Mucosa of rectum (tissue), 2 donors: ENCODE results near the gene CNTROB.

ENCODE experiments used
- H3K27ac ChIP-seq, 2 donors: one replicate each; pipeline ENCODE4 v1.7.0; 2013; ENCODE audit warnings: inconsistent platforms in 2 of 2, low read depth in 2 of 2, low read length in 2 of 2
- H3K27me3 ChIP-seq, 2 donors: one replicate each; pipeline ENCODE4 v1.7.0; 2013; ENCODE audit warnings: low read length in 2 of 2; ENCODE audit not compliant: control insufficient read depth in 2 of 2, insufficient read depth in 2 of 2
- H3K36me3 ChIP-seq, 2 donors: one replicate each; pipeline ENCODE4 v1.7.0; 2013; ENCODE audit warnings: low read length in 2 of 2; ENCODE audit not compliant: control insufficient read depth in 2 of 2, insufficient read depth in 2 of 2
- H3K4me1 ChIP-seq, 2 donors: one replicate each; pipeline ENCODE4 v1.7.0; 2013; ENCODE audit warnings: low read length in 2 of 2, mild to moderate bottlenecking in 1 of 2; ENCODE audit not compliant: control insufficient read depth in 2 of 2, insufficient read depth in 2 of 2
- H3K4me3 ChIP-seq, 2 donors: one replicate each; pipeline ENCODE4 v1.7.0; 2013; ENCODE audit warnings: low read length in 2 of 2
- H3K9ac ChIP-seq, 2 donors: one replicate each; pipeline ENCODE4 v1.7.0; 2013; ENCODE audit warnings: low read length in 2 of 2, low read depth in 1 of 2, mild to moderate bottlenecking in 1 of 2
- H3K9me3 ChIP-seq, 2 donors: one replicate each; pipeline ENCODE4 v1.7.0; 2013; ENCODE audit warnings: low read length in 2 of 2; ENCODE audit not compliant: control insufficient read depth in 2 of 2
- donor health status: healthy.
- donor health status: Normal muscosa, but diverticular disease.

CNTROB gene

GRCh38 chr17:7959503-7960253, 27.7 kb downstream of the CNTROB start:
- no peaks in the 10 kb centered on the region for H3K4me1 ChIP-seq
- peaks cover 0 to 3% of the 10 kb centered on the region in 2 donors for H3K27me3 ChIP-seq
- H3K9me3 ChIP-seq = no peaks in the 10 kb centered on the region
- no peaks in the 10 kb centered on the region for H3K36me3 ChIP-seq
- H3K9ac ChIP-seq = no peak overlapping the region
- no peak overlapping the region for H3K27ac ChIP-seq
- H3K4me3 ChIP-seq = no peak overlapping the region

DNA sequence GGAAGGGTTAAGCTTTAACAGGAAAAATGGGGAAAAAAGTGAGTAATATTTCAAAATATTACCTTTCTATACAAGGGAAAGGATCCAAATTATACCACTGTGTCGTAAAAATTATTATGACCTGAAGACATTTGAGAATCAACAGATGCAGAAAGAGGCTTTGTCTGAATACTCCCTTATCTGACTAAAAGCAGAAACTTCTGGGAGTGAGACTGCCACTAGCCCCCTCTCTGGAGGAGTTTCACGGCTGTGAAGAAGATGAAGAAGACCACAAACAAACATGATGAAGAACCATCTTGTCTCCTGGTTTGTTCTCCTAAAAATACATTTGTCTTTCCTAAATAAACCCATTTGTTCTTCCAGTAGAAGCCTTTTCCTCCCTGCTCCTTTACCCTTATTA, 29.4 kb downstream of the CNTROB start:
- no peak overlapping the region for H3K4me3 ChIP-seq
- H3K36me3 ChIP-seq = no peaks in the 10 kb centered on the region
- no peaks in the 10 kb centered on the region for H3K4me1 ChIP-seq
- H3K27ac ChIP-seq = no peak overlapping the region
- H3K9ac ChIP-seq = no peak overlapping the region
- peaks cover 0 to 3% of the 10 kb centered on the region in 2 donors for H3K27me3 ChIP-seq
- H3K9me3 ChIP-seq = no peaks in the 10 kb centered on the region

DNA sequence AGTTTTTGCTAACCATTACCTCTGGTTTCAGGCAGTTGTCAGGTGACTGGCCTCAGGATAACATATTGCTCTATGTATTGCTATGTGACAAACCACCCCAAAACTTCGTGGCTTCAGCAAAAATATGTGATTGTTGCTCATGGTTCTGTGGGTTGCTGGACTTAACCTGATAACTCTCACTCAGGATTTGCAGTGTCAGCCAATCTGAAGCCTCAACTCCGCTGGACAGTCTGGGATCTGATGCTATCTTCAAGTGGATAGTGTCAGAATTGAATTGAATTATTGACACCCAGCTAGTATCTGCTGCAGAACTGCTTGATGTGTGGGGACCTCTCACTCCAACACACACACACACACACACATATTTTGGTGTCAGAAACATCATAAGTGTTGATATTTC, 35.7 kb downstream of the CNTROB start:
- peaks cover 0 to 5% of the 10 kb centered on the region in 2 donors for H3K27me3 ChIP-seq
- H3K36me3 ChIP-seq = no peaks in the 10 kb centered on the region
- H3K4me3 ChIP-seq = no peak overlapping the region
- H3K4me1 ChIP-seq = no peaks in the 10 kb centered on the region
- H3K27ac ChIP-seq = no peak overlapping the region
- no peaks in the 10 kb centered on the region for H3K9me3 ChIP-seq
- H3K9ac ChIP-seq = no peak overlapping the region

DNA sequence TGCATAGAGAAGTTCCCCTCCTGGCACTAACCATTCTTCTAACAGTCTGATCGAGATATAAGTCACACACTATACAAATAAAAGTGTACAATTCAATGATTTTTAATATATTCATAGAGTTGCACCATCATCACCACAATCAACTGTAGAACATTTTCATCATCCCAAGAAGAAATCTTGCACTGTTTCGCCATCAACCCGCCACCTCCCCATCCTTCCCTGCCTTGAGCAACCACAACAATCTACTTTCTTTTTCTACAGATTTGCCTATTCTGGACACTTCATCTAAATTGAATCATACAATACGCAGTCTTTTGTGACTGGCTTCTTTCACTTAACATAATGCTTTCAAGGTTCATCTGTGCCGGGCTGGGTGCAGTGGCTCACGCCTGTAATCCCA, 37.4 kb downstream of the CNTROB start:
- H3K9ac ChIP-seq = no peak overlapping the region
- H3K9me3 ChIP-seq = peaks cover 0 to 3% of the 10 kb centered on the region in 2 donors
- no peak overlapping the region for H3K27ac ChIP-seq

DNA sequence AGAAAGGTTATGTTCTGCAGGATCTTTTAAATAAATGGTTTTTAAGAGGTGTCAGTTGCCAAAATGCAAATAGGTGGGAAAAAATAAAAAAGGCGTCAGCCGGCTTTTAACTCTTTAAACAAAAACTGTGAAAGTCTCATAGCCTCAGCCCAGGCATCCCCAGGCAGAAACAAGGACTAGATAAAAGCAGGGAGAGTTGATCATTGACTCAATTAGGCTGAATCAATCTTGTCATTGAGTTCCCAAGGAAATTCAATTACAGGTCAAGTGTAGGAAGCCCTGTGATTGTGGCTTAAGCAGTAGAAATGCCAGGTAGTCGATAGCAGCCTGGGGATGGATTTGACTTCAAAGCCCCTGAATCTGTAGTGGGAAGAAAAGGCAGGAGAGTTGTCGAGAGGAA, 39.6 kb downstream of the CNTROB start:
- Histone ChIP-seq H3K4me3 (no peak overlapping the region), H3K9ac (no peak overlapping the region), H3K27me3 (peaks cover 0 to 5% of the 10 kb centered on the region in 2 donors)

More for the DNA sequence above, 37.4 kb downstream of the CNTROB start:
- no peaks in the 10 kb centered on the region for H3K36me3 ChIP-seq
- no peaks in the 10 kb centered on the region for H3K4me1 ChIP-seq
- no peak overlapping the region for H3K4me3 ChIP-seq
- peaks cover 0 to 5% of the 10 kb centered on the region in 2 donors for H3K27me3 ChIP-seq

GRCh38 chr17:7972131-7972785, 40.3 kb downstream of the CNTROB start:
- peaks cover 0 to 5% of the 10 kb centered on the region in 2 donors for H3K27me3 ChIP-seq
- H3K4me1 ChIP-seq = peaks cover 0 to 5% of the 10 kb centered on the region in 2 donors
- no peak overlapping the region for H3K4me3 ChIP-seq
- H3K27ac ChIP-seq = no peak overlapping the region
- no peaks in the 10 kb centered on the region for H3K36me3 ChIP-seq
- no peak overlapping the region for H3K9ac ChIP-seq
- peaks cover 7 to 10% of the 10 kb centered on the region in 2 donors for H3K9me3 ChIP-seq

More for the DNA sequence above, 39.6 kb downstream of the CNTROB start:
- Histone ChIP-seq H3K36me3 (no peaks in the 10 kb centered on the region), H3K9me3 (peaks cover 7 to 10% of the 10 kb centered on the region in 2 donors), H3K4me1 (peaks cover 0 to under 1% of the 10 kb centered on the region in 2 donors), H3K27ac (no peak overlapping the region)

GRCh38 chr17:7974638-7975131, 42.7 kb downstream of the CNTROB start:
- Histone ChIP-seq H3K9ac (no peak overlapping the region), H3K36me3 (no peaks in the 10 kb centered on the region), H3K4me1 (peaks cover 0 to 5% of the 10 kb centered on the region in 2 donors), H3K9me3 (peaks cover 7 to 10% of the 10 kb centered on the region in 2 donors), H3K27ac (no peak overlapping the region), H3K27me3 (peaks cover 0 to 5% of the 10 kb centered on the region in 2 donors), H3K4me3 (no peak overlapping the region)

DNA sequence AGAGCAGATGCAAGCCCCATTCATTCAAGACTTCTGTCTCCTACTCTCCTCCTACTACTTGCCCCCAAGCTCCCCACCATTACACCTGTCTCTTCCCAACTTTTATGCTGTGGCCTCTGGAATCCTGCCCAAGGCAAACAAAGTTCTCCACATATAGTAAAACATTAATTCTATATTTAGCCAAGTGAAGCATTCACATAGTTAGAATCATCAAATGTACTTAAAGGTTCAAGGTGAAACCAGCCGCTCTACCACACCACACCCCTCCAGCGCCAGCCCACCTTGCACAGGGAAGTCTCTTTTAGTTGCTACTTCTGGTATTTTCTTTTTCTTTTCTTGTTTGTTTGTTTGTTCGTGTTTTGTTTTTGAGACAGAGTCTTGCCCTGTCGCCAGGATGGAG, 45.0 kb downstream of the CNTROB start:
- H3K9me3 ChIP-seq = peaks cover 7 to 10% of the 10 kb centered on the region in 2 donors
- no peak overlapping the region for H3K9ac ChIP-seq
- peaks cover 0 to 3% of the 10 kb centered on the region in 2 donors for H3K27me3 ChIP-seq
- no peaks in the 10 kb centered on the region for H3K36me3 ChIP-seq
- H3K27ac ChIP-seq = no peak overlapping the region
- H3K4me3 ChIP-seq = peak overlapping the region in 1 of 2 donors; percentile 26
- H3K4me1 ChIP-seq = peaks cover 0 to 5% of the 10 kb centered on the region in 2 donors

GRCh38 chr17:7977805-7978204, 45.8 kb downstream of the CNTROB start:
- H3K27ac ChIP-seq = no peak overlapping the region
- no peak overlapping the region for H3K9ac ChIP-seq

DNA sequence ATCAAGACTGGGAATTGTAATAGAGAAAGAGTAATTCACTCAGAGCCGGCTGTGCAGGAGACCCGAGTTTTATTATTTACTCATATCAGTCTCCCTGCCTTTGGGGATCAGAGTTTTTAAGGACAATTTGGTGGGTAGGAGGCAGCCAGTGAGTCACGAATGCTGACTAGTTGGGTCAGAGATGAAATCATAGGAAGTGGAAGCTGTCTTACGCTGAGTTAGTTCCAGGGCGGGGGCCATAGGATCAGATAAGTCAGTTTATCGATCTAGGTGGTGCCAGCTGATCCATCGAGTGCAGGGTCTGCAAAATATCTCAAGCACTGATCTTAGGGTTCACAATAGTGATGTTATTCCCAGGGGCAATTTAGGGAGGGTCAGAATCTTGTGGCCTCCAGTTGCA, 50.2 kb downstream of the CNTROB start:
- no peak overlapping the region for H3K9ac ChIP-seq

More at GRCh38 chr17:7977805-7978204, 45.8 kb downstream of the CNTROB start:
- Histone ChIP-seq H3K36me3 (no peaks in the 10 kb centered on the region), H3K4me3 (no peak overlapping the region), H3K27me3 (peaks cover 0 to 4% of the 10 kb centered on the region in 2 donors), H3K9me3 (peaks cover 7 to 10% of the 10 kb centered on the region in 2 donors), H3K4me1 (peaks cover 0 to 5% of the 10 kb centered on the region in 2 donors)

More for the DNA sequence above, 50.2 kb downstream of the CNTROB start:
- Histone ChIP-seq H3K9me3 (no peaks in the 10 kb centered on the region), H3K4me3 (no peak overlapping the region), H3K36me3 (no peaks in the 10 kb centered on the region), H3K4me1 (no peaks in the 10 kb centered on the region), H3K27ac (no peak overlapping the region), H3K27me3 (peaks cover 0 to 4% of the 10 kb centered on the region in 2 donors)
